BLaER1 treated with 17β-estradiol and CSF1 and Interleukin-3, amounts not matched to agents 10 nM and 100 nM (cell line): ENCODE results near the gene RNU1-2.
"Not testable (repeated sequence)": the region's sequence is repeated elsewhere in the genome, so short reads cannot be mapped to it uniquely, and the experiment has no call there.

Source experiments
- H3K27ac ChIP-seq, 11 experiments: shearing (Covaris generic); formaldehyde crosslinking; 2 replicates each; pipeline ENCODE4 v1.8.1; 2022
- H3K27me3 ChIP-seq, 11 experiments: shearing (Covaris generic); formaldehyde crosslinking; 2 replicates each; pipeline ENCODE4 v1.8.1; 2022
- H3K36me3 ChIP-seq, 11 experiments: shearing (Covaris generic); formaldehyde crosslinking; 2 replicates each; pipeline ENCODE4 v1.8.1; 2022
- H3K4me1 ChIP-seq, 10 experiments: shearing (Covaris generic); formaldehyde crosslinking; 2 replicates each; pipeline ENCODE4 v1.8.1; 2022
- H3K4me2 ChIP-seq, 11 experiments: shearing (Covaris generic); formaldehyde crosslinking; 2 replicates each; pipeline ENCODE4 v1.8.1; 2022
- H3K4me3 ChIP-seq, 10 experiments: shearing (Covaris generic); formaldehyde crosslinking; 2 replicates each; pipeline ENCODE4 v1.8.1; 2022
- H3K9ac ChIP-seq, 11 experiments: shearing (Covaris generic); formaldehyde crosslinking; 2 replicates each; pipeline ENCODE4 v1.8.1; 2022
- H3K9me3 ChIP-seq, 11 experiments: shearing (Covaris generic); formaldehyde crosslinking; replicated peaks in 1 of 11; 2 replicates each; pipeline ENCODE4 v1.8.1; 2022
- H4K20me1 ChIP-seq, 11 experiments: shearing (Covaris generic); formaldehyde crosslinking; 2 replicates each; pipeline ENCODE4 v1.8.1; 2022
- Cebpa-rat ChIP-seq, 11 experiments: shearing (Covaris generic); IDR thresholded peaks; 2 replicates each; pipeline ENCODE4 v1.8.1; 2022

RNU1-2 gene

DNA sequence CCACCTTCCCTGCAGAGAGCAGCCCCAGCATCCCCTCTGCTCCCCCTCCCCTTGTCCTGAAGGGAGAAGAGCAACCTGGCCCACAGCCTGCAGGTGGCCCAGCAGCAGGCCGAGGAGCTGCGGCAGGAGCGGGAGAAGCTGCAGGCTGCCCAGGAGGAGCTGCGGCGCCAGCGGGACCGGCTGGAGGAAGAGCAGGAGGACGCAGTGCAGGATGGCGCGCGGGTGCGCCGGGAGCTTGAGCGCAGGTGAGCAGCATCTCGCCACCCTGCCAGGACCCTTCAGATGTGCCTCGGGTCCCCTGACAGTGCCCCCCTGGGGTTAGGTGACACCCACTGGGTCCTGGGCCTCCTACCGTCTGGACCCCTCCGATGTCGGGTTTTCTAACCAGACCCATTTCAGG, 48.3 kb downstream of the RNU1-2 start:
- Histone ChIP-seq H3K27ac (no peak overlapping the region), H3K36me3 (peaks cover 0 to 11% (median 0%) of the 10 kb centered on the region in 11 experiments; a peak in 5 of 22 replicates), H3K9ac (peak overlapping the region in 1 of 11 experiments; percentile 21; a peak in 1 of 22 replicates), H3K4me3 (no peak overlapping the region), H3K4me1 (peaks cover 34 to 57% (median 53%) of the 10 kb centered on the region in 10 experiments), H3K4me2 (peak overlapping the region in 10 of 11 experiments; percentile 27 to 97 (median 74); a peak in 18 of 22 replicates), H4K20me1 (peaks cover 0 to 40% (median 29%) of the 10 kb centered on the region in 11 experiments; a peak in 18 of 22 replicates), H3K9me3 (no peaks in the 10 kb centered on the region), H3K27me3 (peaks cover 0 to 16% (median 0%) of the 10 kb centered on the region in 11 experiments; a peak in 3 of 22 replicates)
- no peak for TF ChIP-seq Cebpa-rat (IDR thresholded peaks at IDR 0.05)

DNA sequence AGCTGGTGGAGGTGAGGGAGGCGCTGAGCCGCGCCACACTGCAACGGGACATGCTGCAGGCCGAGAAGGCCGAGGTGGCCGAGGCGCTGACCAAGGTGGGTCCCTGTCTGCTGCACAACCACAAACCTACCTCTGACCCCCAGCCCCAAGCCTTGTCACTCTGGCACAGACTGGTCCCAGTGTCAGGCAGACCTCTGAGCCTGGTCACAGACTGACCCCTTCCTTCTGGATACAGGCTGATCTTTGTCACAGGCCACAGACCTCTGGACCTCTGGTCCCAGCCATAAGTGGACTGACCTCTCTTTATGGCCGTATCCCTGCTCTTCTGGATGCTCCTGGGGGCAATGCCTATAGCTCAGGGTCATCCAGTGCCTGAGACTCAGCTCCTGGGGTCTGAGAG, 49.7 kb downstream of the RNU1-2 start:
- H3K4me1 ChIP-seq, result peaks cover 34 to 61% (median 53%) of the 10 kb centered on the region in 10 experiments
- H3K27ac ChIP-seq, H3K9me3 ChIP-seq, H3K36me3 ChIP-seq, H3K4me3 ChIP-seq: not testable (repeated sequence)
- H3K27me3 ChIP-seq, result peaks cover 0 to 16% (median 0%) of the 10 kb centered on the region in 11 experiments; a peak in 3 of 22 replicates
- H3K9ac ChIP-seq, result peak overlapping the region in 5 of 11 experiments; percentile 7 to 48 (median 35); a peak in 8 of 22 replicates
- H3K4me2 ChIP-seq, result peak overlapping the region; percentile 12 to 97 (median 77); a peak in 20 of 22 replicates
- H4K20me1 ChIP-seq, result peaks cover 0 to 52% (median 34%) of the 10 kb centered on the region in 11 experiments; a peak in 18 of 22 replicates
